GM10266 (cell line): ENCODE measurements around the gene PRELP.
"Not testable (repeated sequence)": the region's sequence is repeated elsewhere in the genome, so short reads cannot be mapped to it uniquely, and the experiment has no call there.

Source experiments
- DNase-seq: peaks from one replicate; pipeline ENCODE4 v3.0.0; 2012; ENCODE audit errors: extremely low spot score
- CTCF ChIP-seq: IDR thresholded peaks from 2 replicates; pipeline ENCODE4 v1.5.1; 2012; ENCODE audit warnings: mild to moderate bottlenecking, low read depth; ENCODE audit not compliant: control insufficient read depth, insufficient read depth; ENCODE audit errors: missing control alignments

Gene PRELP

GRCh38 chr1:203447151-203447550 is 28.5 kb upstream of the PRELP start:
- no peak for DNase-seq
- TF ChIP-seq CTCF: no peak

GRCh38 chr1:203447598-203447997 is 28.0 kb upstream of the PRELP start:
- DNase-seq: not testable (repeated sequence)

- DNase-seq: no peak
- TF ChIP-seq CTCF: no peak
Measured at GRCh38 chr1:203448521-203449061, 27.0 kb upstream of the PRELP start.

- TF ChIP-seq CTCF: no peak
- DNase-seq: no peak
Measured at GRCh38 chr1:203450001-203450400, 25.6 kb upstream of the PRELP start.

- TF ChIP-seq CTCF: no peak
- no peak for DNase-seq
Measured at GRCh38 chr1:203450479-203451149, 25.0 kb upstream of the PRELP start.

- TF ChIP-seq CTCF: no peak
- DNase-seq: no peak
Measured at GRCh38 chr1:203451836-203452784, 23.5 kb upstream of the PRELP start.

- DNase-seq: no peak
- no peak for TF ChIP-seq CTCF
Measured at GRCh38 chr1:203453016-203453415, 22.6 kb upstream of the PRELP start.
